Calu3 (cell line): ENCODE measurements around the gene RELT. TPM values are rescaled to one million over a fixed set of nuclear protein-coding genes. Genes with fewer than 3 reads are reported as not detected.

Experiments
- BruUV-seq: library from RNA; stranded (reverse); fragments of 400-500 nt; replicated peaks from 2 replicates; lab custom pipeline; 2021; lab: Mats Ljungman, UMichigan
- CTCF ChIA-PET: fragments of 300-600 bp; sonication (Branson Sonifier 250); formaldehyde crosslinking; loops from one replicate; lab custom pipeline; 2022; ENCODE audit warnings: antibody characterized with exemption; lab: Charles Lee
- DNase-seq: peaks from one replicate; pipeline ENCODE4 v3.0.0; 2022
- H3K27ac Mint-ChIP-seq: one replicate; pipeline ENCODE4 v1.8.0; 2022; ENCODE audit warnings: mixed read lengths; ENCODE audit not compliant: unreplicated experiment
- H3K27me3 Mint-ChIP-seq: one replicate; pipeline ENCODE4 v1.8.0; 2022; ENCODE audit warnings: mixed read lengths; ENCODE audit not compliant: unreplicated experiment
- H3K36me3 Mint-ChIP-seq: one replicate; pipeline ENCODE4 v1.8.0; 2022; ENCODE audit warnings: mild to moderate bottlenecking, moderate library complexity, mixed read lengths; ENCODE audit not compliant: insufficient read depth, unreplicated experiment
- H3K4me1 Mint-ChIP-seq: one replicate; pipeline ENCODE4 v1.8.0; 2022; ENCODE audit warnings: mild to moderate bottlenecking, low read depth, mixed read lengths; ENCODE audit not compliant: unreplicated experiment
- H3K4me3 Mint-ChIP-seq: one replicate; pipeline ENCODE4 v1.8.0; 2022; ENCODE audit warnings: mild to moderate bottlenecking, low read depth, moderate library complexity, mixed read lengths; ENCODE audit not compliant: unreplicated experiment
- H3K9me3 Mint-ChIP-seq: one replicate; pipeline ENCODE4 v1.8.0; 2022; ENCODE audit warnings: low read depth, mixed read lengths; ENCODE audit not compliant: unreplicated experiment
- intact Hi-C: fragments of 100-400 bp; cut with micrococcal nuclease; formaldehyde crosslinking; loops from one replicate; pipeline ENCODE4 v1.10.0; 2022; ENCODE audit not compliant: unreplicated experiment
- total RNA-seq: library from RNA; stranded (reverse); gene quantifications from 2 replicates; pipeline ENCODE4 v1.2.3, GENCODE V29; 2022
- TF ChIP-seq, protein P1 (sequence below): fragments of 200-600 bp; IDR thresholded peaks from one replicate; pipeline ENCODE4 v1.8.0; 2022; ENCODE audit warnings: antibody characterized with exemption; ENCODE audit not compliant: unreplicated experiment

RELT gene
- total RNA-seq, 1 experiment from 2014 or later = 11.8 TPM

DNA sequence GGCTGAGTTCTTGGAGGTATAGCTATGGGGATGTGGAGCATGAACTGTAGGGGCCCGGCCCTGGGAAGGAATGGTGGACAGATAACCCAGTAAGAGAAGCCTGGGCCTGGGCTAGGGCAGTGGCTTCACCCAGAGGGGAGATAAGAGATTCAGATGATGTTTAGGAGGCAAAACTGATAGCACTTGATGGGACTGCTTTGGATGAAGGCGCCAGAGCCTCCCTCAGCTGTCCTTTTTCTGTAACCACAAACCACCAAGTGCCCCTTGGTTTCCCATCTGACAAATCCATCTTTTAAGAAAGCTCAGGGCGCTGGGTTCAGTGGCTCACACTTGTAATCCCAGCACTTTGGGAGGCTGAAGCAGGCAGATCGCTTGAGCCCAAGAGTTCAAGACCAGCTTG is 23.4 kb downstream of the RELT start:
- Mint-ChIP-seq H3K4me3 (no peak overlapping the region), H3K36me3 (peaks cover 27% of the 10 kb centered on the region), H3K27me3 (no peaks in the 10 kb centered on the region), H3K4me1 (no peaks in the 10 kb centered on the region), H3K27ac (no peak overlapping the region), H3K9me3 (no peaks in the 10 kb centered on the region)
- no peak for DNase-seq
- intact Hi-C loops = no loop called here
- CTCF ChIA-PET = interaction anchor here (1.8 kb wide), 1 partner anchor 49 kb away, joined by 8 read pairs; no protein-coding TSS in a partner anchor
- no TSS peak for BruUV-seq
- TF ChIP-seq, protein P1, sequence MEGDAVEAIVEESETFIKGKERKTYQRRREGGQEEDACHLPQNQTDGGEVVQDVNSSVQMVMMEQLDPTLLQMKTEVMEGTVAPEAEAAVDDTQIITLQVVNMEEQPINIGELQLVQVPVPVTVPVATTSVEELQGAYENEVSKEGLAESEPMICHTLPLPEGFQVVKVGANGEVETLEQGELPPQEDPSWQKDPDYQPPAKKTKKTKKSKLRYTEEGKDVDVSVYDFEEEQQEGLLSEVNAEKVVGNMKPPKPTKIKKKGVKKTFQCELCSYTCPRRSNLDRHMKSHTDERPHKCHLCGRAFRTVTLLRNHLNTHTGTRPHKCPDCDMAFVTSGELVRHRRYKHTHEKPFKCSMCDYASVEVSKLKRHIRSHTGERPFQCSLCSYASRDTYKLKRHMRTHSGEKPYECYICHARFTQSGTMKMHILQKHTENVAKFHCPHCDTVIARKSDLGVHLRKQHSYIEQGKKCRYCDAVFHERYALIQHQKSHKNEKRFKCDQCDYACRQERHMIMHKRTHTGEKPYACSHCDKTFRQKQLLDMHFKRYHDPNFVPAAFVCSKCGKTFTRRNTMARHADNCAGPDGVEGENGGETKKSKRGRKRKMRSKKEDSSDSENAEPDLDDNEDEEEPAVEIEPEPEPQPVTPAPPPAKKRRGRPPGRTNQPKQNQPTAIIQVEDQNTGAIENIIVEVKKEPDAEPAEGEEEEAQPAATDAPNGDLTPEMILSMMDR = no peak

DNA sequence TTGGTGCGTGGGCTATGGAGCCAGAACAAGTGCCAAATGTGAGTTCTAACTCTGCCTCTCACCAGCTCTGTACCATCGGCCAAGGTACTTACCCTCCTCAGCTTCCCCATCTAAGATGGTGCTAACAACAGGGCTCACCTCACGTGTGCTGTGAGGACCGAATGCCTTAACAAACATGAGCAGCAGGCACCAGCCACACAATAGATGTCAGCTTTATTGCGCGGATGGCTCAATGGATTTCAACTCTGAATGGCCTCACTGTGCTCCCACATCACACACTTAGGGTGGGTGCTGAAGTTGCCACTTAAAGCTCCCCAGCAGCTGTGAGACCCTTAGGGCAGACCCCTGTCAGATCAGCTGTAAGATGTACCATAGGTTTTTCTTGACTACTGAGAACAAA is 24.1 kb downstream of the RELT start:
- CTCF ChIA-PET = interaction anchor here (1.8 kb wide), 1 partner anchor 49 kb away, joined by 8 read pairs; no protein-coding TSS in a partner anchor
- peaks cover 23% of the 10 kb centered on the region for H3K36me3 Mint-ChIP-seq
- H3K27ac Mint-ChIP-seq = no peak overlapping the region

DNA sequence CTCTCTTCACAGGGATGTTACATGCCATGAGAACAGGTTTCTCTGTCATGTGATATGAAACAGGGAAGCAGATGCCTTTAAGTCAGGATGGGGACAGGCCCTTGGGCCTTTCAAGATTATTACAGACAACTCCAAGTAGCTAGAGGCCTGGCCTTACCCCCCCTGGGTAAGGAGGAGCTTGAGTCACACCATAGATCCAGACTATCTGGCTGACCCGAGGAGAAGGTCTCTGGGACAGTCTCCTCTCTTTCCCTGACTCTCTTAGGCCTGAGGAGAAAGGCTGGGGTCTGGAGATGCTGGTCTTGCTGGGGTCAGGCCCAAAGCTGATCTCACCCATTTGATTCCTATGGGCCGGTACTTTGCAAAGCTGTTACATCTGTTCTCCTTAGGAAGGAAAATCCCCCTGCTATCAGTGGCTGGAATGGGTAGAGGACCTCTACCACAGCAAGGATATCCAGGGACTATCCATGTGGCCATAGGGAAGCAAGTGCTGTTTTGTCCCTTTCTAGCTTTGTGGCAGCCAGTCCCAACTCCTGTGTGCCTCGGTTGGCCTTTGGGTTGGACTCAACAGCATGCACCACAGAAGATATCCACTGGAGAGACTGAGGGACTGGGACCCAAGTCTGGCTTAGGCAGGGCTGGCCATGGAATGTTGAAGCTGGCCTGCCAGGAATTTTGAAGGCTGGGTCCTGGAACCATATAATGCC is 25.2 kb downstream of the RELT start:
- no peak for DNase-seq
- no TSS peak for BruUV-seq
- Mint-ChIP-seq H3K4me3 (no peak overlapping the region), H3K9me3 (no peaks in the 10 kb centered on the region), H3K4me1 (no peaks in the 10 kb centered on the region), H3K27me3 (no peaks in the 10 kb centered on the region), H3K36me3 (peaks cover 15% of the 10 kb centered on the region), H3K27ac (no peak overlapping the region)
- CTCF ChIA-PET = no interaction called here
- TF ChIP-seq, protein P1 = no peak
- intact Hi-C loops = no loop called here

More for the DNA sequence above, 24.1 kb downstream of the RELT start:
- Mint-ChIP-seq H3K27me3 (no peaks in the 10 kb centered on the region), H3K9me3 (no peaks in the 10 kb centered on the region), H3K4me3 (no peak overlapping the region), H3K4me1 (no peaks in the 10 kb centered on the region)
- BruUV-seq = no TSS peak
- intact Hi-C loops = no loop called here
- TF ChIP-seq, protein P1 = no peak
- DNase-seq = no peak

DNA sequence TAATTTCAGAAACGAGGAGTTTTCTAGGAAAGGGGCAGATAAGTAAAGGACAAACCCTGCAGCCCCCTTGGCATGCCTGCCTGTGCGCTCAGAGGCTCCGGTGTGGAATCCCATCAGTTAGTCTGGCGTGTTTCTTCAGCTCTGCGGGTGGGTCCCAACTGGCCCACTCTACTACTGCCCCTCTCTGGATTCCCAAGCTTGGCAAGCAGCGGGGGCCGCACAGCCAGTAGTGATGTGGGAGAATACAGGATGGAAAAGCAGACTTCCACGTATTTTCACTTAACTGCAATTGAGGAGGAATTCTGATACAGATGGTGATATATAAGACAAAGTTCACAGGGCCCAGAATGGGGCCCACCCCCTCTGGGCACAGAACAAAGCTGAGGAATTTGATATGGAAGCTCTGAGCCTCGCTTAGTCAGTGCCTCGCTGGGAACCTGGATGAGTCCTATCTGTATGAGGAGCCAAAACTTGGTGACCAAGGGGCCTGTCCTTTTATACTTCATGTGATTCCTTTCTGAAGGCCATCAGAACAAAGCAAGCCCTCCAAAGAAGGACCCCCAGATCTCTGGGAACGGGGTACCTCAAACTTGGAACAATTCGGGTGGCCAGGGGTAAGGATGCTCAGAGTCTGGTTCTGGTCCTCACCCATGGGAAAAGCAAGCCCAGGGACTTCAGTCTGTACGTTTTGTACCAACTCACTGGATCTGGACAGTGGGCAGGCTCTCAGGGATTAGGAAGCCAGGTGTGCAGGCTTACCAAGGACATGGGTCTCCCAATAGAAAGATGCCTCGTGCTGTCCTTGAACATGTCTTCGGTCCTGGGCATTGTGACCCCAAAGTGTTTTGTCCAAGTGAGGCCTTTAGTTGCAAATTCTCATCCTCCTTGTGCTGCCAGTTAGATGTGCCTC is 26.0 kb downstream of the RELT start:
- no peaks in the 10 kb centered on the region for H3K4me1 Mint-ChIP-seq
- peaks cover 7% of the 10 kb centered on the region for H3K36me3 Mint-ChIP-seq
- H3K27me3 Mint-ChIP-seq = no peaks in the 10 kb centered on the region
- no TSS peak for BruUV-seq
- H3K27ac Mint-ChIP-seq = no peak overlapping the region
- DNase-seq = no peak
- H3K4me3 Mint-ChIP-seq = no peak overlapping the region
- intact Hi-C loops = no loop called here
- TF ChIP-seq, protein P1 = no peak
- CTCF ChIA-PET = interaction anchor here (1.1 kb wide), 1 partner anchor 529 kb away, joined by 5 read pairs; no protein-coding TSS in a partner anchor
- no peaks in the 10 kb centered on the region for H3K9me3 Mint-ChIP-seq
